ENCODE results near the gene ARHGAP12.

ARHGAP12 gene

GRCh38 chr10:31886885-31887284 is 41.7 kb downstream of the ARHGAP12 start:
- H3K36me3 ChIP-seq (ENCODE audit: control insufficient read depth in 2 of 2, insufficient read depth in 2 of 2, low read length in 2 of 2): no peaks in the 10 kb centered on the region
- no peak overlapping the region for H3K9ac ChIP-seq (ENCODE audit: low read depth in 1 of 2, low read length in 2 of 2)
- no peaks in the 10 kb centered on the region for H3K9me3 ChIP-seq (ENCODE audit: control insufficient read depth in 2 of 2, low read length in 2 of 2)
- H3K27ac ChIP-seq (ENCODE audit: low read depth in 2 of 2, low read length in 2 of 2): no peak overlapping the region
- no peaks in the 10 kb centered on the region for H3K4me1 ChIP-seq (ENCODE audit: control insufficient read depth in 2 of 2, insufficient read depth in 2 of 2, low read length in 2 of 2)
- H3K4me3 ChIP-seq (ENCODE audit: low read length in 2 of 2): no peak overlapping the region
- no peaks in the 10 kb centered on the region for H3K27me3 ChIP-seq (ENCODE audit: control insufficient read depth in 2 of 2, insufficient read depth in 2 of 2, low read length in 2 of 2)

DNA sequence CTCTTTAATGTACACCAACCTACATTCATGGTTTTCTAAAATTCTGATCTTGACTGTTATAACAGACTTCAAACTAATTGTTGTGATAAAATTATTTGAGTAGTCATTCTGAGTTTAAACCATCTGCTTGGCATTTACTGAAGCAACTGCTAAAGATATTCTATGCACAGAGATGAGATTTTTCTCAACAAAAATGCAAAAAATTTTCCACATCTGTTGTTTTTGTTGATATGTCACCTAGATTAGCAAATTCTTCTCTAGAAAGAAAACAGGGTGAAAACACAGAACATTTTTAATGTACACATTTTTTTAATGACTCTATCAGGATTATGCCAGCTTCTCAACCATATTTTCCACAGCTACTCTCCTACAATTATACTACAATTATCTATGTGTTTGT is 42.7 kb downstream of the ARHGAP12 start:
- Histone ChIP-seq H3K27ac (ENCODE audit: low read depth in 2 of 2, low read length in 2 of 2) (no peak overlapping the region), H3K9ac (ENCODE audit: low read depth in 1 of 2, low read length in 2 of 2) (no peak overlapping the region), H3K4me1 (ENCODE audit: control insufficient read depth in 2 of 2, insufficient read depth in 2 of 2, low read length in 2 of 2) (peaks cover 0 to 3% of the 10 kb centered on the region in 2 donors), H3K9me3 (ENCODE audit: control insufficient read depth in 2 of 2, low read length in 2 of 2) (no peaks in the 10 kb centered on the region), H3K27me3 (ENCODE audit: control insufficient read depth in 2 of 2, insufficient read depth in 2 of 2, low read length in 2 of 2) (no peaks in the 10 kb centered on the region), H3K4me3 (ENCODE audit: low read length in 2 of 2) (no peak overlapping the region), H3K36me3 (ENCODE audit: control insufficient read depth in 2 of 2, insufficient read depth in 2 of 2, low read length in 2 of 2) (no peaks in the 10 kb centered on the region)

GRCh38 chr10:31884386-31884785 is 44.2 kb downstream of the ARHGAP12 start:
- Histone ChIP-seq H3K9ac (ENCODE audit: low read depth in 1 of 2, low read length in 2 of 2) (no peak overlapping the region), H3K36me3 (ENCODE audit: control insufficient read depth in 2 of 2, insufficient read depth in 2 of 2, low read length in 2 of 2) (no peaks in the 10 kb centered on the region), H3K9me3 (ENCODE audit: control insufficient read depth in 2 of 2, low read length in 2 of 2) (no peaks in the 10 kb centered on the region), H3K27me3 (ENCODE audit: control insufficient read depth in 2 of 2, insufficient read depth in 2 of 2, low read length in 2 of 2) (no peaks in the 10 kb centered on the region), H3K4me3 (ENCODE audit: low read length in 2 of 2) (no peak overlapping the region), H3K4me1 (ENCODE audit: control insufficient read depth in 2 of 2, insufficient read depth in 2 of 2, low read length in 2 of 2) (peaks cover 0 to 3% of the 10 kb centered on the region in 2 donors), H3K27ac (ENCODE audit: low read depth in 2 of 2, low read length in 2 of 2) (no peak overlapping the region)

DNA sequence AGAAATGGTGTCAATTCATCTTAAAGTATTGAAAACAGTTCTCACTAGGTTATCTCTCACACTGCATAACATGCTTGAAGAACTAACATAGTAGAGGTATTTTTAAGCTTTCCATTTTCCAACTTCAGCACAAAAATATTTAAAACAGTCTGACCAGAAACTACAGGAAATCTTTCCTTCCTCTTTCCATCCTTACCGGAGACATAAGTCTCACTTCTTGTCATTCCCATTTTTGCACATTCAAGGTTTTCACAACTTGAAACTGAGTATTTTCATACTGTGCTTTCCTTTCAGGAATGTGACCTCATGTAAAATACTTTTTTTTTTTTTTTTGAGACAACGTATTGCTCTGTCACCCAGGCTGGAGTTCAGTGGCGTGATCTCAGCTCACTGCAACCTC is 45.2 kb downstream of the ARHGAP12 start:
- H3K4me3 ChIP-seq (ENCODE audit: low read length in 2 of 2): no peak overlapping the region
- H3K27me3 ChIP-seq (ENCODE audit: control insufficient read depth in 2 of 2, insufficient read depth in 2 of 2, low read length in 2 of 2): no peaks in the 10 kb centered on the region
- no peaks in the 10 kb centered on the region for H3K9me3 ChIP-seq (ENCODE audit: control insufficient read depth in 2 of 2, low read length in 2 of 2)
- H3K27ac ChIP-seq (ENCODE audit: low read depth in 2 of 2, low read length in 2 of 2): no peak overlapping the region
- no peaks in the 10 kb centered on the region for H3K36me3 ChIP-seq (ENCODE audit: control insufficient read depth in 2 of 2, insufficient read depth in 2 of 2, low read length in 2 of 2)
- no peak overlapping the region for H3K9ac ChIP-seq (ENCODE audit: low read depth in 1 of 2, low read length in 2 of 2)
- H3K4me1 ChIP-seq (ENCODE audit: control insufficient read depth in 2 of 2, insufficient read depth in 2 of 2, low read length in 2 of 2): peaks cover 0 to 3% of the 10 kb centered on the region in 2 donors

- H3K27me3 ChIP-seq (ENCODE audit: control insufficient read depth in 2 of 2, insufficient read depth in 2 of 2, low read length in 2 of 2): no peaks in the 10 kb centered on the region
- no peaks in the 10 kb centered on the region for H3K9me3 ChIP-seq (ENCODE audit: control insufficient read depth in 2 of 2, low read length in 2 of 2)
- H3K4me3 ChIP-seq (ENCODE audit: low read length in 2 of 2): no peak overlapping the region
- H3K4me1 ChIP-seq (ENCODE audit: control insufficient read depth in 2 of 2, insufficient read depth in 2 of 2, low read length in 2 of 2): peaks cover 0 to 3% of the 10 kb centered on the region in 2 donors
- H3K27ac ChIP-seq (ENCODE audit: low read depth in 2 of 2, low read length in 2 of 2): no peak overlapping the region
- H3K36me3 ChIP-seq (ENCODE audit: control insufficient read depth in 2 of 2, insufficient read depth in 2 of 2, low read length in 2 of 2): no peaks in the 10 kb centered on the region
- no peak overlapping the region for H3K9ac ChIP-seq (ENCODE audit: low read depth in 1 of 2, low read length in 2 of 2)
Measured at GRCh38 chr10:31878486-31878885, 50.1 kb downstream of the ARHGAP12 start.

DNA sequence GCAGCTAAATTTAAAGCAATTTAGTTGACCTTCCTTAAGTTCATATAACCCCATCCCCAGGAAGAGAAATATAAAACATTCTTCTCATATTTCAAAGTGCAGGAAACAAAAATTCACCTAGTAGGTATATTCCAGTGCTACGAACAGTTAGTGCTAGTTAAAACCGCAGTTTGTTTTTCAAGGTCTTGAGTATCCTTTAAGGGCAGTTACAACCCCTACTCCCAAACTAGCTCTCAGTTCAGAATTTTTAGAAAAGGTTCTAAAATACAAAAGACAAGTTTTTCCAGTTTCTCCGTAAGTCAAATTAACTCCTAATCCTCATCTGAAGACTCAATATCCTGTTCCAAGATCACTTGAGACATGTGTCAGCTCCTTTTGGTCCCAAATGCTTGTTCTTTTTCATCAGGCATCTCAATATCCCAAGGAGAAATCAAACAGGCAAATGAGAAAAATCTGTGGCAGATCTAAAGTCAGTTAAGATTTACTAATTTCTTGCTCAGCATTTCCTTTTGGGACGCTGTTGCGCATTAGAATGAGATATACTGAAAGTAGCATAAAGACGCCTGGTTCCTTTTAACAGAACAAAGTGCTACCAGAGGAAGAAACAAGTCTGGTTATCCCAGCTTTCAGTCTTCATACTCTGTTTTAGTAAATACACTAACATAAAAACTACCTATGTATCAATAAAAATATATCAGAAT is 51.8 kb downstream of the ARHGAP12 start:
- no peaks in the 10 kb centered on the region for H3K9me3 ChIP-seq (ENCODE audit: control insufficient read depth in 2 of 2, low read length in 2 of 2)
- no peak overlapping the region for H3K27ac ChIP-seq (ENCODE audit: low read depth in 2 of 2, low read length in 2 of 2)
- no peaks in the 10 kb centered on the region for H3K36me3 ChIP-seq (ENCODE audit: control insufficient read depth in 2 of 2, insufficient read depth in 2 of 2, low read length in 2 of 2)
- peaks cover under 1 to 5% of the 10 kb centered on the region in 2 donors for H3K4me1 ChIP-seq (ENCODE audit: control insufficient read depth in 2 of 2, insufficient read depth in 2 of 2, low read length in 2 of 2)
- H3K4me3 ChIP-seq (ENCODE audit: low read length in 2 of 2): no peak overlapping the region
- H3K9ac ChIP-seq (ENCODE audit: low read depth in 1 of 2, low read length in 2 of 2): no peak overlapping the region
- no peaks in the 10 kb centered on the region for H3K27me3 ChIP-seq (ENCODE audit: control insufficient read depth in 2 of 2, insufficient read depth in 2 of 2, low read length in 2 of 2)

DNA sequence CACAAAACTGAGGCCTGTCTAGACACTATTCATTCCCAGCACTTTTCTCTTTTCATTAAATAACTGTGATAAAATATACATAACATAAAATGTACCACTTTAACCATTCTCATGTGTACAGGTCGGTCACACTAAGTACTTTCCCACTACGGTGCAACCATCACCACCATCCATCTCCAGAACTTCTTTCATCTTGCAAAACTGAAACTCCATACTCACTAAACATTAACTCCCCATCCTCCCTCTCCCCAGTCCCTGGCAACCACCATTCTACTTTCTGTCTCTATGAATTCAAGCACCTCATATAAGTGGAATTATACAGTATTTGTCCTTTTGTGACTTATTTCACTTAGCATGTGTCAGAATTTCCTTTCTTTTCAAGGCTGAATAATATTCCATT is 53.0 kb downstream of the ARHGAP12 start:
- H3K4me3 ChIP-seq (ENCODE audit: low read length in 2 of 2): no peak overlapping the region

DNA sequence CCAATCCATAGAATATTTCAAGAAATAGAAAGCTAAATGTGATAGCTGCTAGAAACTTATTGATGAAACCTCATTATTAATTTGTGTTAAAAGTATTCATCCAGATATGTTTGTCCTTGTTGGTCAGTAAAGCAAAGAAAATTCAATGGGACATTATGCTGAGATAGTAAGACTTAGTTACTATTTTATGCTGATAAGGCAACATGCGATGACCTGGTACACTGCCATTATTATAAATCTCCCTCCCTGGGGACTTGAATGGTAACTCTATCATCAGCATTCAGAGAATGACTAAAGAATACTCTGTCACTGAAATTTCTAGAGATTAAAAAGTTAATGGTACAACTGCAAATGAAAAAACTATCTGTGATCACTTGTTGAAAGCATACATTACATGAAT is 54.9 kb downstream of the ARHGAP12 start:
- Histone ChIP-seq H3K36me3 (ENCODE audit: control insufficient read depth in 2 of 2, insufficient read depth in 2 of 2, low read length in 2 of 2) (no peaks in the 10 kb centered on the region), H3K4me1 (ENCODE audit: control insufficient read depth in 2 of 2, insufficient read depth in 2 of 2, low read length in 2 of 2) (peaks cover 6 to 7% of the 10 kb centered on the region in 2 donors), H3K9ac (ENCODE audit: low read depth in 1 of 2, low read length in 2 of 2) (no peak overlapping the region), H3K27ac (ENCODE audit: low read depth in 2 of 2, low read length in 2 of 2) (no peak overlapping the region), H3K27me3 (ENCODE audit: control insufficient read depth in 2 of 2, insufficient read depth in 2 of 2, low read length in 2 of 2) (no peaks in the 10 kb centered on the region), H3K9me3 (ENCODE audit: control insufficient read depth in 2 of 2, low read length in 2 of 2) (no peaks in the 10 kb centered on the region), H3K4me3 (ENCODE audit: low read length in 2 of 2) (no peak overlapping the region)

More for the DNA sequence above, 53.0 kb downstream of the ARHGAP12 start:
- no peaks in the 10 kb centered on the region for H3K9me3 ChIP-seq (ENCODE audit: control insufficient read depth in 2 of 2, low read length in 2 of 2)
- H3K36me3 ChIP-seq (ENCODE audit: control insufficient read depth in 2 of 2, insufficient read depth in 2 of 2, low read length in 2 of 2): no peaks in the 10 kb centered on the region
- H3K9ac ChIP-seq (ENCODE audit: low read depth in 1 of 2, low read length in 2 of 2): no peak overlapping the region
- no peak overlapping the region for H3K27ac ChIP-seq (ENCODE audit: low read depth in 2 of 2, low read length in 2 of 2)
- no peaks in the 10 kb centered on the region for H3K27me3 ChIP-seq (ENCODE audit: control insufficient read depth in 2 of 2, insufficient read depth in 2 of 2, low read length in 2 of 2)
- peaks cover 6 to 7% of the 10 kb centered on the region in 2 donors for H3K4me1 ChIP-seq (ENCODE audit: control insufficient read depth in 2 of 2, insufficient read depth in 2 of 2, low read length in 2 of 2)

DNA sequence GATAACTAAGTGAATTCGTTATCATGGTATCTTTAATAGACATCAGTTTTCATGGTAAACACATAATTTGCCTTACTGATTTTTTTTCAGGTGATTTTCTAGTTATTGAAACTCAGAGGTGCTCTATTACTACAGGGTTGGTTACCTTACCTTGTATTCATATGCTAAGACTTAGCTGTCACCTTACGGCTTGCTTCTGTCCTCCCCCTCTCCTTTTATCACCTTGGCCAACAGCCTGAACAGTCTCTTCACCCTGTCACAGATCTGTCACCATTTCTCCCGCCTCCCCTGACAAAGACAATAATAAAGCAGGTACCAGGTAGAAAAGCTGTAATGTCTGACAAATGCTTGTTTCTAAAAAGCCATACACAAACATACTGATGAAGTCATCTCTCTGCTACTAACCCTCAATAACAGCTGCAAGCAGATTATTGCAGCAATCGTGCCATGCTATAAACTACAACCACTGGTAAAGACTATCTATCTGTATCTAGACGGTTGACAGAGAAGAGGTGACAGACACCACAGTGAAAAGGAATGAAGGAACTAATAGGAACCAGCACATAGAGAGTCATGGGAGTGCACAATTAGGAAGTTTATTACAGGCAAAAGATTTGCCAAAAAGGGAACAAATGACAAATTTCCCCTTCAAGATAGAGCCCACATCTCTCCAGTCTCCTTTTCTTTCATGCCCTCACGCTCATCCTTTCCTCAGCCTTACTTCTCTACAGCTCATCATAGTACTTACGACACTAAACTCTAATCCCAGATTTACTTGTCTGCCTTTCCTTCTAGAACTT is 57.2 kb downstream of the ARHGAP12 start:
- H3K9ac ChIP-seq (ENCODE audit: low read depth in 1 of 2, low read length in 2 of 2): peak overlapping the region in 1 of 2 donors; percentile 5
- no peak overlapping the region for H3K4me3 ChIP-seq (ENCODE audit: low read length in 2 of 2)
- H3K4me1 ChIP-seq (ENCODE audit: control insufficient read depth in 2 of 2, insufficient read depth in 2 of 2, low read length in 2 of 2): peaks cover 7 to 10% of the 10 kb centered on the region in 2 donors
- H3K27me3 ChIP-seq (ENCODE audit: control insufficient read depth in 2 of 2, insufficient read depth in 2 of 2, low read length in 2 of 2): no peaks in the 10 kb centered on the region
- peak overlapping the region in 1 of 2 donors; percentile 13 for H3K27ac ChIP-seq (ENCODE audit: low read depth in 2 of 2, low read length in 2 of 2)
- no peaks in the 10 kb centered on the region for H3K9me3 ChIP-seq (ENCODE audit: control insufficient read depth in 2 of 2, low read length in 2 of 2)
- H3K36me3 ChIP-seq (ENCODE audit: control insufficient read depth in 2 of 2, insufficient read depth in 2 of 2, low read length in 2 of 2): no peaks in the 10 kb centered on the region

DNA sequence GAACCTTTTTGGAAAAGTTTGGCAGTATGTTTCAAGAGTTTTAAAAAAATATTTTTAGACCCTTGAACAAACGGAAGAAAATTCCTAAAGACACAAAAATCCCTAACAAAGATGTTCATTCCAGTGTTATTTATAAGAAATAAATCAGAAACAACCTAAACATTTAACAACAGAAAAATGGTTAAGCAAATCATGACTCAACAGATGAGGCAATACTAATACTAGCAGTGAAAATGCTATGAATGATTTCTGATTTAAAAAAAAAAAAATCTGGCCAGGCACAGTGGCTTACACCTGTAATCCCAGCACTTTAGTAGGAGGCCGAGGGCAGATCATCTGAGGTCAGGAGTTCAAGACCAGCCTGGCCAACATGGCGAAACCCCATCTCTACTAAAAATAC is 61.0 kb downstream of the ARHGAP12 start:
- Histone ChIP-seq H3K4me1 (ENCODE audit: control insufficient read depth in 2 of 2, insufficient read depth in 2 of 2, low read length in 2 of 2) (peaks cover 9 to 29% of the 10 kb centered on the region in 2 donors), H3K4me3 (ENCODE audit: low read length in 2 of 2) (no peak overlapping the region), H3K27ac (ENCODE audit: low read depth in 2 of 2, low read length in 2 of 2) (no peak overlapping the region), H3K9ac (ENCODE audit: low read depth in 1 of 2, low read length in 2 of 2) (no peak overlapping the region), H3K27me3 (ENCODE audit: control insufficient read depth in 2 of 2, insufficient read depth in 2 of 2, low read length in 2 of 2) (no peaks in the 10 kb centered on the region), H3K9me3 (ENCODE audit: control insufficient read depth in 2 of 2, low read length in 2 of 2) (no peaks in the 10 kb centered on the region), H3K36me3 (ENCODE audit: control insufficient read depth in 2 of 2, insufficient read depth in 2 of 2, low read length in 2 of 2) (no peaks in the 10 kb centered on the region)
